ENCODE measurements around the gene UBE2E3.

The UBE2E3 gene

DNA sequence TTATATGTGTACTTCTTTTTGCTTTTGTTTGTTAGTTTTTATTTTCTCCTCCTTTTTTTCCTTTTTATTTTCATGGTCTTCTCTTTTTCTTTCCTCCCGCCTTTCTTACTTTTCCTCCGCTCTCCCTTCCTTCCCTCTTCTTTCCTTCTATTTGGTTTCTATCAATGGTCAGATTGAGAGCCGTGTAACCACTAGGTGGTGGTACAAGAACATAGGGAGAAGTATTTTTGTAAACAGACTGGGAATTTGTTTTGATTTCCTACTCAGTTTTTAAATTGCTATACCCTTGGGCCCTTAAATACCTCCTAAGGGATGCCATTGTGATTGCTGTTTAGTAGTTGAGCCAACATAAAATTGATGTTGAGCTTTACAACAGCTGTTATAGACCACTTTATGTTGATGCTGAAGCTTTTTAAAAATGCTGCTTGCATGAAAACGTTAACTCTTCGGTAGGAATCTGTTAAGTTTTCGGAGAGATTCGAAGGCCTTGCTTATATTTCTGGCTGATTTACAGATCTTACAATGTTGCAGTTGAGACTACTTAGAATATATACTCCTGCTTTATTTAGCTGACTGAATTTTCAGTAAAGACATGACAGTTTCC, 124.2 kb downstream of the UBE2E3 start:
- no peak for TF ChIP-seq EZH2 (IDR thresholded peaks at IDR 0.05)
- TF ChIP-seq POLR2AphosphoS5 (IDR thresholded peaks at IDR 0.05; ENCODE audit: borderline replicate concordance, low read depth, low read length), result no peak
- no peak for TF ChIP-seq FOXP2 (optimal IDR thresholded peaks at IDR 0.05; ENCODE audit: control extremely low read depth, extremely low read length, insufficient read depth)
- H3K27ac ChIP-seq, result no peak overlapping the region
- H3K9me3 ChIP-seq (ENCODE audit: low read depth, low read length), result no peaks in the 10 kb centered on the region
- H3K9ac ChIP-seq (ENCODE audit: insufficient read length), result no peak overlapping the region
- H3K4me3 ChIP-seq, result no peak overlapping the region
- H3K36me3 ChIP-seq (ENCODE audit: insufficient read depth, low read length), result no peaks in the 10 kb centered on the region
- peak; percentile 51 for DNase-seq (ENCODE audit: low read depth, low spot score)

DNA sequence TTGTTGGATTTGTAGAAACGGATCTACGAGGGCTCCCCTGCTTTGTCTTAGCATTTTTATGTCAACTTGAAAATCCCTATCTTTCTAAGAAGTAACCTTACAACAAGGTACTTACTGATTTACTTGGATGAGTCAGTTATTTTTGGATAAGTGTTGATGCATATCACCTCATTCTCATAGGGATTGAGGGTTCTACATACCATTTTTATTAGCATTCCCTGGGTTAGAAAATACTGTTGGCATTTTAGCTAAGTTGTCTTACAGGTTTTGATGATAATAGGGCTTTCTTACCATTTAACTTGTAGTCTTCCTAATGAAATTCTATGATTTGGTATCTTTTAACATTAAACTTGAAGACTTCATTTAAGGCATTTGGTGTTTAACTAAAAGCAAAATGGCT, 125.2 kb downstream of the UBE2E3 start:
- no peak overlapping the region for H3K9ac ChIP-seq (ENCODE audit: insufficient read length)
- TF ChIP-seq FOXP2 (optimal IDR thresholded peaks at IDR 0.05; ENCODE audit: control extremely low read depth, extremely low read length, insufficient read depth) (no peak), EZH2 (IDR thresholded peaks at IDR 0.05) (no peak), POLR2AphosphoS5 (IDR thresholded peaks at IDR 0.05; ENCODE audit: borderline replicate concordance, low read depth, low read length) (no peak)
- H3K4me3 ChIP-seq, result no peak overlapping the region
- no peak overlapping the region for H3K27ac ChIP-seq
- no peak for DNase-seq (ENCODE audit: low read depth, low spot score)
- H3K9me3 ChIP-seq (ENCODE audit: low read depth, low read length), result no peaks in the 10 kb centered on the region
- no peaks in the 10 kb centered on the region for H3K36me3 ChIP-seq (ENCODE audit: insufficient read depth, low read length)

DNA sequence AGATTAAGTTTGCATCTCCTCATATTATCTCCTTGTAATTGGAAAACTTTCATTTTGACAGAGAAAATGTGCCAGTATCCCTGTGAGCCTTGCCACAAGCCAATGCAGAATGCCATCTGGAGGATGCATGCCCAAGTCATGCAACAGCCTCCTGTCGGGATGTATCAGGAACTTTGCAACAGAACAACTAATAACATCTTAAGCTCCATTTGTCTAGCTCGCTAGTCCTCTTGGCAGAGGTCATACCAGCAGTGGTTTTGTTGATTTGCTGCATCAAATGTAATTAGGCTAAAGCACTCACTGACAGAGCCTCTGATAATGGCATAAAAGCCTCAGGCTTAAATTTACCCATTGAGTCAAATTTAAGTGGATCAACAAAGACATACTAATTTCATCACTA, 125.8 kb downstream of the UBE2E3 start:
- TF ChIP-seq FOXP2 (optimal IDR thresholded peaks at IDR 0.05; ENCODE audit: control extremely low read depth, extremely low read length, insufficient read depth), result no peak
- no peak for TF ChIP-seq EZH2 (IDR thresholded peaks at IDR 0.05)
- no peak for TF ChIP-seq POLR2AphosphoS5 (IDR thresholded peaks at IDR 0.05; ENCODE audit: borderline replicate concordance, low read depth, low read length)
- H3K4me3 ChIP-seq, result no peak overlapping the region
- H3K9ac ChIP-seq (ENCODE audit: insufficient read length), result no peak overlapping the region
- no peaks in the 10 kb centered on the region for H3K36me3 ChIP-seq (ENCODE audit: insufficient read depth, low read length)
- no peaks in the 10 kb centered on the region for H3K9me3 ChIP-seq (ENCODE audit: low read depth, low read length)
- no peak overlapping the region for H3K27ac ChIP-seq
- DNase-seq (ENCODE audit: low read depth, low spot score), result no peak

DNA sequence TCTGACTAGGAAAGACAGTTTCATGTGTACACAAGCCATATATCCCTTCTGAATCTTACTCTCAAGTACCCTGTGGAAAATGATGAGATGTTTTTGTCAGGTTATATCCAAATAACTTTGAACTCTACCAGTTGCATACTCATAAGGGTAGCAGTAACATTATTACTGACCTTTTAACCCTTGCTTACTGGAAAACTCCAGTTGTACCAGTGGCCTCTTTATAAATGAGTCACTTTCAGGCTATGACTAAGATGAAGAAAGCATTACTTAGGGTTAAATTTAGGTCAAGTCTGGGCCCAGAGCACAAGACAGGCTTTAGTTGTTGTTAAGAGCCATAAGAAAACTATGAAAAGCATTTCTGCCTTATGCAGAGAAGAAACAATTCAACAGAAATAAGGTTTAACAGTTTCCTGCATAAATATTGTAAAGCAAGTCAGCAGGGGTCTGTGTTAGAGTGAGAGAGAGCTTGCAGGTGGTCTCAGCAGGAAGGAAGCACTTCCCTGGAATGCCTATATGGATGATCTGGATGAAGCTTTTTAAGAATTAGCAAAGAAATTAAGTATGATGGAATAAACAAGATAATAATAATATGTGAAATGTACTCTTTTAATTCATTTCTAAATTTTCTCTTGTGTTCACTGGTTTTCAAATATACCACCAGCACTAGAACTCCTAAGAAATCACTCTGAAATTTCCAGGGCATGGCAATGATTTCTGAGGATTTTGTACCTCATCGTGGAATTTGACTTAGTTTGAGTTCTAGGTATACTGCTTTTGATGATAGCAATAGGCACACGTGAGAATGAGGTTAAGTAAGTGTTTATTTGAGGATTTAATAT, 126.6 kb downstream of the UBE2E3 start:
- TF ChIP-seq POLR2AphosphoS5 (IDR thresholded peaks at IDR 0.05; ENCODE audit: borderline replicate concordance, low read depth, low read length), result no peak
- no peak for TF ChIP-seq EZH2 (IDR thresholded peaks at IDR 0.05)
- TF ChIP-seq FOXP2 (optimal IDR thresholded peaks at IDR 0.05; ENCODE audit: control extremely low read depth, extremely low read length, insufficient read depth), result no peak
- no peak overlapping the region for H3K4me3 ChIP-seq
- H3K36me3 ChIP-seq (ENCODE audit: insufficient read depth, low read length), result no peaks in the 10 kb centered on the region
- H3K27ac ChIP-seq, result no peak overlapping the region
- H3K9ac ChIP-seq (ENCODE audit: insufficient read length), result no peak overlapping the region
- no peak for DNase-seq (ENCODE audit: low read depth, low spot score)
- H3K9me3 ChIP-seq (ENCODE audit: low read depth, low read length), result no peaks in the 10 kb centered on the region

DNA sequence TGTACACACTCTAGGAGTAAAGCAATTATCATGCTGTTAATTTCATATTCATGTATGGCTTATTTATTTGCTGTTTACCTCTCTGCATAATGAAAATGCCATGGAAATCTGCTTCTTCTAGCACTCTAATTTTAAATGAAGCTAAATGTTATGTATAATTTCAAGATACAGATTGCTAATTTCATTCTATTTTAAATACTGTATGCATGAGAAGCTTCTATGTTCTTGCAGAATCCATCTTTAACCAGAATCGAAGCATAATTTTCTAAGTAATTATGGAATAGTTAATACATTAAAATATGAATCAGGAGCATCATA, 127.2 kb downstream of the UBE2E3 start:
- Histone ChIP-seq H3K27ac (no peak overlapping the region), H3K9me3 (ENCODE audit: low read depth, low read length) (no peaks in the 10 kb centered on the region), H3K36me3 (ENCODE audit: insufficient read depth, low read length) (no peaks in the 10 kb centered on the region), H3K4me3 (no peak overlapping the region), H3K9ac (ENCODE audit: insufficient read length) (no peak overlapping the region)
- TF ChIP-seq EZH2 (IDR thresholded peaks at IDR 0.05) (no peak), FOXP2 (optimal IDR thresholded peaks at IDR 0.05; ENCODE audit: control extremely low read depth, extremely low read length, insufficient read depth) (no peak), POLR2AphosphoS5 (IDR thresholded peaks at IDR 0.05; ENCODE audit: borderline replicate concordance, low read depth, low read length) (no peak)
- DNase-seq (ENCODE audit: low read depth, low spot score), result no peak

DNA sequence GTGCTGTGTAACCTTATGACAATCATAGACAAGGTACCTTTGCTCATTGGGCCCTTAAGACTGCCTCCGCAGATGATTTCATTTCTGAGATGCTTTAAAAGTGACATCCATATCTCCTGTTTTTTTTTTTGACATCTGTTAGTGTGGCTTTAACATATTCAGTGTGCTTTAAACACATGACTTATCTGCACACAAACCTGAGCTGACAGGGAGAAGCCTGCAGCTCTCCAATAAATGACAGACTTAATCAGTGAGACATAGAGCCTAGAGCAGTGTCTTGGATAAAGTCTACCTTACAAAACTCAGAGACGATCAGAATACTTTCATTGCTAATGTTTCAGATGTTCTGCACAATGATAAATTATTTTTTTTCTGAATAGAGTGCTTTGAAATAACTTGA, 130.7 kb downstream of the UBE2E3 start:
- no peak overlapping the region for H3K9ac ChIP-seq (ENCODE audit: insufficient read length)
- DNase-seq (ENCODE audit: low read depth, low spot score), result no peak
- no peaks in the 10 kb centered on the region for H3K36me3 ChIP-seq (ENCODE audit: insufficient read depth, low read length)
- H3K9me3 ChIP-seq (ENCODE audit: low read depth, low read length), result no peaks in the 10 kb centered on the region
- H3K4me3 ChIP-seq, result no peak overlapping the region
- no peak for TF ChIP-seq POLR2AphosphoS5 (IDR thresholded peaks at IDR 0.05; ENCODE audit: borderline replicate concordance, low read depth, low read length)
- no peak for TF ChIP-seq EZH2 (IDR thresholded peaks at IDR 0.05)
- TF ChIP-seq FOXP2 (optimal IDR thresholded peaks at IDR 0.05; ENCODE audit: control extremely low read depth, extremely low read length, insufficient read depth), result no peak
- no peak overlapping the region for H3K27ac ChIP-seq

DNA sequence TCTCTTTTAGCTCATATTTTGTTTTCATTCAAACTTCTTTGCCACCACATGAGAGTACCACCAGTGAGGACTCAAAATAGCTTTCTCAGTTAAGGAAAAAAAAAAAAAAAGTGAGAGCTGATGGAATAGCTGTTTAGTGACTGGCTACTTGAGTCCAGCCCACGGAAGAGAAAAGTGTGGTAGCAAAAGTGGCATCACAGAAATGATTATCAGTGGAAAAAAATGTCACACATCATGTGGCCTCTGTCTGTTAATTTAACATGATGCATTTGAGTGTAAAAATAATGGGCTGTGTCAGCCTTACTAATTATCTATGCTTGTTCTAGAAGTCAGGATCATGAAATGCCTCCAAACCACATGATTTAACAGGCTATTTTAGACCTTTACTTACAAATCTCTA, 132.5 kb downstream of the UBE2E3 start:
- Histone ChIP-seq H3K36me3 (ENCODE audit: insufficient read depth, low read length) (no peaks in the 10 kb centered on the region), H3K9ac (ENCODE audit: insufficient read length) (no peak overlapping the region), H3K4me3 (no peak overlapping the region), H3K9me3 (ENCODE audit: low read depth, low read length) (no peaks in the 10 kb centered on the region), H3K27ac (no peak overlapping the region)
- no peak for DNase-seq (ENCODE audit: low read depth, low spot score)
- no peak for TF ChIP-seq FOXP2 (optimal IDR thresholded peaks at IDR 0.05; ENCODE audit: control extremely low read depth, extremely low read length, insufficient read depth)
- no peak for TF ChIP-seq POLR2AphosphoS5 (IDR thresholded peaks at IDR 0.05; ENCODE audit: borderline replicate concordance, low read depth, low read length)
- no peak for TF ChIP-seq EZH2 (IDR thresholded peaks at IDR 0.05)
